Gastroesophageal sphincter (tissue), 3 donors: ENCODE data around the gene DDX55.

Experiments
- EP300 ChIP-seq: sonication (generic); formaldehyde crosslinking; IDR thresholded peaks from one replicate; pipeline ENCODE4 v1.6.1; 2017; ENCODE audit warnings: antibody characterized with exemption, mild to moderate bottlenecking
- POLR2A ChIP-seq, 2 donors: fragments of 450-650 bp; IDR thresholded peaks; one replicate each; pipeline ENCODE4 v1.6.1; 2017; ENCODE audit warnings: antibody characterized with exemption in 2 of 2, mild to moderate bottlenecking in 2 of 2, moderate library complexity in 1 of 2
- POLR2AphosphoS5 ChIP-seq: sonication (generic); formaldehyde crosslinking; IDR thresholded peaks from one replicate; pipeline ENCODE4 v1.6.1; 2017; ENCODE audit warnings: antibody characterized with exemption
- TF ChIP-seq, protein P1 (sequence below), 4 experiments: fragments of 200-600 bp in 2 of 4; fragments of 450-650 bp in 2 of 4; sonication (generic) in 1 of 4; IDR thresholded peaks; one replicate each; pipeline ENCODE4 v1.5.1; 2017 to 2019; ENCODE audit warnings: antibody characterized with exemption in 4 of 4, mild to moderate bottlenecking in 2 of 4, moderate library complexity in 2 of 4

DNA sequence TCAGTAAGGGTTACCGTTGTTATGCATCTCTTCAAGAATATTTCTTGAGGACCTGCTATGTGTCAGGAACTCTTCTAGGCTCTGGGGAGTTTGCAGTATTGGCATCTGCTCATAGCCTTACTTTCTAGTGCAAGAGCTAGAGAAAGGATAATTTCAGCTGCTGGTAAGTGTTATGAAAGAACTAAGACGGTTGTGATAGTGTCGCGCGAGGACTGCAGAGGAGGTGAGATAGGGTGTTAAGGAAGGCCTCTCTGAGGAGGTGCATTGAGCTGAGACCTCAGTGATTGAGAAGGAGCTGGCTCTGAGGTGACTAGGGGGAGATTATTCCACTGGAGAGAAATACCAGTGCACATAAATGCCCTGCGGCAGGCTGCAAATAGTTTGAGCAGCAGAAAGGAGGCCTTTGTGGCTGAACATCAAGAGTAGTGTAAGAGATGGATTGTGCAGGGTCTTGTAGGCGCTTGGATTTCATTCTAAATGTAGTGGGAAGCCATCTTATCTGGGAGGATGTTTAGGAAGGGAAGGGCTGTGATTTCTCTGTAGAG, 824 bp downstream of the DDX55 start:
- no peak for TF ChIP-seq POLR2AphosphoS5
- TF ChIP-seq, protein P1, sequence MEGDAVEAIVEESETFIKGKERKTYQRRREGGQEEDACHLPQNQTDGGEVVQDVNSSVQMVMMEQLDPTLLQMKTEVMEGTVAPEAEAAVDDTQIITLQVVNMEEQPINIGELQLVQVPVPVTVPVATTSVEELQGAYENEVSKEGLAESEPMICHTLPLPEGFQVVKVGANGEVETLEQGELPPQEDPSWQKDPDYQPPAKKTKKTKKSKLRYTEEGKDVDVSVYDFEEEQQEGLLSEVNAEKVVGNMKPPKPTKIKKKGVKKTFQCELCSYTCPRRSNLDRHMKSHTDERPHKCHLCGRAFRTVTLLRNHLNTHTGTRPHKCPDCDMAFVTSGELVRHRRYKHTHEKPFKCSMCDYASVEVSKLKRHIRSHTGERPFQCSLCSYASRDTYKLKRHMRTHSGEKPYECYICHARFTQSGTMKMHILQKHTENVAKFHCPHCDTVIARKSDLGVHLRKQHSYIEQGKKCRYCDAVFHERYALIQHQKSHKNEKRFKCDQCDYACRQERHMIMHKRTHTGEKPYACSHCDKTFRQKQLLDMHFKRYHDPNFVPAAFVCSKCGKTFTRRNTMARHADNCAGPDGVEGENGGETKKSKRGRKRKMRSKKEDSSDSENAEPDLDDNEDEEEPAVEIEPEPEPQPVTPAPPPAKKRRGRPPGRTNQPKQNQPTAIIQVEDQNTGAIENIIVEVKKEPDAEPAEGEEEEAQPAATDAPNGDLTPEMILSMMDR (IDR thresholded peaks at IDR 0.05) = no peak
- TF ChIP-seq POLR2A (IDR thresholded peaks at IDR 0.05) = no peak
- no peak for TF ChIP-seq EP300
